Measurements from ENCODE around the gene IL17RD.

IL17RD gene

DNA sequence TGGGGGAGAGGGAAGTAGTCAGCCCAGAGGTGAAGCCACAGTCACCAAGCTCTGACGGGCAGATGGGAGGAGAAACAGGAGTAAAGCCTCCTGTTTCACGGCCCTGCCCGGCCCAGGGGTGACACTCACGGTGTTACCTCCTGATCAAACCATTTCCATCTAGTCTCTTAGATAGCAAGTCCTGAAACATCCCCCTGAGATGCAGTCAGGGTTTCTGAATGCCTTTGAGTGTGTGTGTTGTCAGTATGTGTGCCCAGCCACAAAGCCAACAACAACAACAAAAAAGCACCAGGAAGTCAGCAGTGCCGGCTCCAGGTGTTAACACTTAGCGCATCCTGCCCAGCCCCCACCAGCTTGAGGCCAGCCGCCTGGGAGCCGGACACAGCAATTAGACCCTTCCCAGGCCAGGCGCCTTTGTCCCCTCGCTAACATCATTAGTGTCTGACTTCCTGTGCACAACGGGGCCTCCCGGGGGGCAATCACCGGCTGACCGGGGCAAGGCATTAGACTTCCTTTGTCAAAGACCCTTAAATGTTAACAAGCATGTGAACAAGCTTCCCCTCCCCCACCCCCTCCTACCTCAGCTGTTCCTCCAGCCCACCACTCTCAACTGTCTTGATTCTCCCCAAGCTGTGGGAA lies 34.5 kb downstream of the IL17RD start:
- peak; percentile 100 for DNase-seq (ENCODE audit: low read depth, low spot score)

DNA sequence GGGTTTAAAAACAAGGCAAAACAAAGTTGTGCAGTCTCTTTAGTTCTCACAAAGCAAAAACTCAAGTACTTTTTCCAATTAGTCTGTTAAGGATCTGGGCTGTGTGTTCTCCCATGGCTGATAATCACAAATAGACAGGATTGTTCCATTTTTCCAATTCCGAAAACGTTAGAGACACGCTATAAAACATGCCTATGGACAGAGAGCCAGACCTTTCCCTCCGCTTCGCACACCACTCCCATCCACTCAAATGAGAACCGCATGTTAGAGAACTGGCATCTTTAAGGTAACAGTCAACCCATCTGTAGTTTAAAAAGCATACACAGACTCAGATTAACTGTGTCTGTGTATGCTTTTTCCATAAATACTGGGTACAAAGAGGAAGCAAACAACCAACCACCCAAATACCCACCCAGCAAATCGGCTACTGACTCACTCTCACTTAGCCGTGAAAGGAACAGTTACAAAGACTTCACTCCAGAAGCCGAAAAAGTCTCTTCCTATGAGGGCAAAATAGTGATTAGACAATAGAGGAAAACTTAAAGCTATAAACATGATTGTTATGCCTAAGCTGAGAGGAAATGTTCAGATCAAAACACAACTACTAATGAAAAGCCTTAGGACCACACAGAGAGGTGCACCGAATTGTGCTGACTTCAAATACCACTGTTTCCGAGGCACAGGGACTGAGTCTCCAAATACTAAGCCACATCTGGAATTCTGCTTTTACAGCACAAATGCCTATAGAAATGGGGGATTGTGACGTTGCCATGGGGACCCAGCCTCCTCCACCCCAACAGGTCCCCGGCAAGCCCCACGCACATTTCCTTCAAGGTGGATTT lies 36.1 kb downstream of the IL17RD start:
- no peak for DNase-seq (ENCODE audit: low read depth, low spot score)

DNA sequence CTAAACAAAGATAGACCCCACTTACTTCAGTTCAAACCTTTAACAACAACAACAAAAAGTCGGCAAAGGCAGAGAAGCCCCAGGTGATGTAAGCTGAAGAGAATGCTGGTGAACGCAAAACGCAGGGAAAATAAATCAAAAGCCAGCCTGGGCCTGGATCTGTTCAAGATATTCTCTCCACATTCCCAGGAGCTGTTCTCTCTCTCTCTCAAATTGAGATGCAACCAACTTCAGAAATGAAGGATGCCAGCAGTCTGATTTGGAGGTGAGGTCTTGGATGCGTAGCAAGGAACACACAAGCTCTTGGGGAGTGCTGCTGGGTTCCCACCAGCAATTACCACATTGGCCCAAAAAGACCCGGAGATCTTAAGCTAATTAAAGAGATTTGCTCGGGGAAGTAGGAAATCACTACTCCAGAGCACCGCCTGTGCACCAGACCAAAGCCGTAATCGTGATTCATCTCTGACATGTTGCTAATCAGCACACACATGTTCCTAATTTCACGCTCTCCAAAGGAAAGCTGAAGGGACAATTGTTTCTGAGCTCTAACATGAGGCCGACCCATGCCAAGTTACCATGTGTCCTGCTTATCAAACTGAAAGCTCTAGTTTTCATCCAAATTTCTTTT lies 37.1 kb downstream of the IL17RD start:
- DNase-seq (ENCODE audit: low read depth, low spot score), result no peak

DNA sequence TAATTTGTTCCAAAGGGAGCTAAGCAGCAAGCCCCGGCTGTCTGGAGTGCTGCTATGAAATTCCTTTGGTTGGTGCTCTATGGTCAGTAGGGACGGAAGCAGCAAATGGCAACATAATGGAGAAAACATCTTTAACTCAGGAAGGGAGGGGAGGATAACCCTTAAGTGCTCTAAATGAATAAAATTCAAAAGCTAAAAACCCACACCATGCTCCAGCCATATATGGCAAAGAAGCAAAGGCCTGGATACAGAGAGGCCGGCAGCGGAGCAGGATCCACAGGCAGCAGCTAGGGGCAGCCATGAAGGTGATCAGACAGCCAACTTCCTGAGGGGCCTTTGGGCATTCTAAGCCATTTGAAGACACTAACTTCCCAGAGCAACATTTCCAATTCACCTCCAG lies 38.9 kb downstream of the IL17RD start:
- DNase-seq (ENCODE audit: low read depth, low spot score), result peak; percentile 93

DNA sequence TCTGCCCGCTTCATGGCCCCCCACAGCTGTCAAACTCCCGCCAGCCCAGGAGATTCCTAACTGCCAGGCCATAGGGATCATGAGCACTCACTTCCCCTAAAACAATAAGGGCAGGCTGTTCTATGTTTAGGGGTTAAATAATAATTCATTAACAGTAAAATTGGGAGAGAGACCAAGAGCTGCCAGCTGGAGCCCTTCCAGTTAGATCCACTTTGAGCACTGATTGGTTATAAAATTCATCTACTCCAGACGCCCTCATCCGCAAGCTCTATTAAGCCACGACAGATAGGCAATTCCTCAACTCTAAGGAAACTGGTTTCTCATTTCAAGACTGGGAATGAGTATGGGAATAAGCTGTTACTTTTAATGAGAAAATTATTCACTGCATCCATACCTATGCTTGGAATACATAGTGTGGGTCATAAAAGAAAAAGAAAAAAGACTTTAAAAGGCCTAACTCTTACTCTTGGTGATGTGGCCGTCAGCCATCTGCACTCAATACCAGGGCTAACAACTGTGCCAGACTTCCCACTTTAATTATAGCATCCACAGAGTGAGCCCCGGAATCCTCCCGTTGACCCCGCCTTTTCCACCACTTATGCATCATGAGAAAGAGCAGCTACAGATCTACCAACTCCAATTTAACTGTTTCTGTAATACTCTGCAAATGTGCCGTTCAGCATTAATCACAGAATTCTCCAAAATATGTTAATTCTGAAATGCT lies 44.5 kb downstream of the IL17RD start:
- no peak for DNase-seq (ENCODE audit: low read depth, low spot score)

DNA sequence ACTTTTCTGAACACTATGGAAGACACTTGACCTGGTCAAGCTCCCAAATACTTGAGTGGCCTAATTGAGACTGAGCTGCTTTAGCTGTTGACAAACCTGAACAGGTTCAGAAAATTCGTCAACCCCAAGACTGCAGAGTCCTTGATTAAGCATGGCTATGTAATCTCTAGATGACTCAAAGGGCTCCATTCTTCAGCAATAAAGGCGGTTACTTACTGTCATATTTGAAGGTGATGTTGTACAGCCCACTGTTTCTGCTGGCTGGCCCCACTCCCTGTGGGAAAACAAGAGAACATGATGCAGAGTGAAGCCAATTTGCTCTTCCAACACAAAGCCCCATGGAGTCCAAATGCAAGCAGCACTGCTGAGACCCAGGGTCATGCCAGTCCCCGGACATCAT lies 45.1 kb downstream of the IL17RD start:
- DNase-seq (ENCODE audit: low read depth, low spot score), result no peak

DNA sequence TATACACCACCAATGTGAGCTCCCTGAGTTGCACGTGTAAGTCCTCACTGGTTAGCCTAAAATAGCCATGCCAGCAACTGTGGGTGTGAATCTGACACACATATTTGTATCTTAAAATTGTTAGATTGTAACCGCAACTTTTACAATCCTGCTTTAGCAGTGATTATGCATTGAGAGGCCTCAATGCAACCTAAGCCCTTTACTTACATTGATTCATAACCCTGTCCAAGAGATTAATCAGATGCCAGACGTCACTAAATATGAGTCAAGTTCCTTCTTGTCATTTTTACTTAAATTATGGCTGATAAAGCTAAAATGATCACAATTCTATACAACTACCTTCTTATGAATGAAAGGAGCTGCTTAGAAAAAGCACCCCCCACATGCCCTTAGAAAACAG lies 46.9 kb downstream of the IL17RD start:
- no peak for DNase-seq (ENCODE audit: low read depth, low spot score)

DNA sequence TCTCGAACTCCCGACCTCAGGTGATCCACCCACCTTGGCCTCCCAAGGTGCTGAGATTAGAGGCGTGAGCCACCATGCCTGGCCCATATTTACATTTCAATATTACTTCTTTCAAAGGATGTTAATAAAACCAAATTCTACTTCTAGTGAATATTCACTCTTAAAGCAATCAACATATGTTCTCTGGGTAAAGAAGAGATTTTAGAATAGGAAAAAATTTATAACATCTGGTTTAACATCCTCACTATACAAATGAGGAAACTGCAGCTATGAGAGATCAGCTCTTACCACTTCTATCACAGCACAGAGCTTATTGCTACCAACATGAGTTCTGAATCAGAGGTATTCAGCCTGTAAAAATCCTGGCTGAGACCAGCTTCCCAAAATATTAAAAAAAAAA lies 48.7 kb downstream of the IL17RD start:
- no peak for DNase-seq (ENCODE audit: low read depth, low spot score)

DNA sequence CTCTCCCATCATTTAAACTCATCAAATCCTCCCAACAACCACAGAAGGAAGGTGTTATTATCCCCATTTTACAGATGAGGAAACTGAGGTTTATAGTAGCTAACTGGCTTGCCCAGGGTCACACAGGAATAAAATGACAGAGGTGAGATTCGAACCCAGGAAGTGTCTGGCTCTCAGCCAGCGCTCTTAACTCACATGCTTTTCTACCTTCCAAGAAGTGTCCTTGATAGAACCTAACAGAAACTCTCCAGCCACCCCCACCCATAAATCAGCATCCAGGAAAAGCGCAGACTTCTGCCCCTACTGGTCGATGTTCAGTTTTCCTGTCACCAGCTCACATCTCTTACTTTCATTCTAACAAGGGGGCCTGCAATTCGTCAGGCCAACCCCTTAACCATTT lies 52.9 kb downstream of the IL17RD start:
- DNase-seq (ENCODE audit: low read depth, low spot score), result no peak

DNA sequence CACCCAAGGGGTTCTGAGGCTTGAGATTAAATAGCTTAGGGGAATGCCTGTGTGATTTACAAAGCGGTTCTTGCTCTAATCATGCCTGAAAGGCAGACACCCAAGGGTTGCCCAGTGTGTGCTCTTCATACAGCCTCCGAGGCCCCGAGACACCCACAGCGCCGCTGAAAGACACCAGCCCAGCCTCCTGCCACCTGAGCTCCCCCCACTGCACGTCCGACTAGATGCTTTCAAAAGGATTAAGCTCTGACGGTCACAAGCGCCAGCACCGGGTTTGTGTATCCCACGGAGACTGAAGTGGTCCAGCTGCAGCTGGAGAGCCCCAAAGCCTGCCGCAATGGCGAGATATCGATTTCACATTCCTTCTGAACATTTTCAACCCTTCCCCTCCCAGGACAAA lies 54.4 kb downstream of the IL17RD start:
- DNase-seq (ENCODE audit: low read depth, low spot score), result no peak

DNA sequence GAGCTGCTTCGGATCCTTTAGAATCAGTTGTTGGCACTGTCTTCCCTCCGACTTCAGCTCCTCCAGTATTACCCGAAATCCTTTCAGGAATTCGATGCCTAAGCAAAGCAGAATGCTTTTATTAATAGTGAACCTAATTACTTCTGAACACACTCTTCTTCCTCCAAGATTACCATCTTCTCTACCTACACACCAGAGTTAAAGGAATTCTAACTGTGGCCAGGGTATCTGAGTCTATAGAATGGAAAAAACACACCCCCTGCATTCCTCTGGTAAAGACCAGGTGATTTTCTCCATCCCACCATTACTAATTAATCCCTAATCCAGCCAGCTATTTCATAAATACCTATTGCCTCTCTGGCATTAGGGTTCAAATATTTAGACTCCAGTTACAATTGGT lies 54.9 kb downstream of the IL17RD start:
- DNase-seq (ENCODE audit: low read depth, low spot score), result no peak

DNA sequence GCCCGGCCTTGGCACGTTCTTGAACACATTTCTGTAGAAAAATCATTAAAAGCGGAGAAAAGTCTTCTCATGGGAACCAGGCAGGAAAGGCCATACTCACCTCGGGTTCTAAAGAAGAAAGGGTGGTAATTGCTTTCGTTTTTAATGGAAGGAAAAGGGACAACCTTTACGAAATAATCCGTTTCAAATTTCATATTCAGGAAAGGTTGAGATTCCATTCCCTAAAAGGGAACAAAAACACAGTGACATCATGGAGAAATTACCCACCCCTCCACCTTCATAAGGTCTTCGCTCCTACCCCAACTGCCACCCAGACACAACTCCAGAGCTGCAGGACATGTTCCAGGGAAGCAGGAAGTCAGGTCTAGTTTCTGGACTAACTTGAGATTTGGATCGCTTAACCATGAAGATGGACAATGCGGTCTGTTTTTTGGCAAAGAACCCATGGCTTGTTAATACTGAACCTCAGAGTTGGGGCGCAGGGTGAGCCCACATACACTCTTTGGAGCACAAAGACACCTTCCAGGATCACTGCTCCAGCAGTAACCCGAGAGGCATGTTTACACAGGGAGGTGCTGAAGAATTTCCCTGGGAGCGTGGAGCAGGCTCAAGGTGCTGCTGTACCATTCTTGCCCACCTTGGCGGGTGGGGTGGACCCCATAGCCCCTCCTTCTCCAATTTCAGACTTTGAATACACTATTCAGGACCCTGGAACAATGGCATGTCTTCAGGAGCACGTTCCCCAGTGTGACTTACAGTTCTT lies 55.5 kb downstream of the IL17RD start:
- no peak for DNase-seq (ENCODE audit: low read depth, low spot score)

DNA sequence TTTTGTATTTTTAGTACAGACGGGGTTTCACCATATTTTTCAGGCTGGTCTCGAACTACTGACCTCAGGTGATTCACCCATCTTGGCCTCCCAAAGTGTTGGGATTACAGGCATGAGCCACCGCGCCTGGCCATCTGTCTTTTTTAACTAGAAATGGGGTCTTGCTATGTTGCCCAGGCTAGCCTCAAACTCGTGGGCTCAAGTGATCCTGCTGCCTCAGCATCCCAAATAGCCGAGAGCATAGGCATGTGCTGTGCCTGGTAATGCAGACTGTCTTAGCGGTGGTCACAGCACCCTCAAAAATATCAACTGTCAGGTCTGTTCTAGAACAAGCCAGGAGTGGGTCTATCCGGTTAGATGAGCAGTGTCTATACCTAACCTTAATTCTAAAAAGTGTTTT lies 56.5 kb downstream of the IL17RD start:
- DNase-seq (ENCODE audit: low read depth, low spot score), result no peak

DNA sequence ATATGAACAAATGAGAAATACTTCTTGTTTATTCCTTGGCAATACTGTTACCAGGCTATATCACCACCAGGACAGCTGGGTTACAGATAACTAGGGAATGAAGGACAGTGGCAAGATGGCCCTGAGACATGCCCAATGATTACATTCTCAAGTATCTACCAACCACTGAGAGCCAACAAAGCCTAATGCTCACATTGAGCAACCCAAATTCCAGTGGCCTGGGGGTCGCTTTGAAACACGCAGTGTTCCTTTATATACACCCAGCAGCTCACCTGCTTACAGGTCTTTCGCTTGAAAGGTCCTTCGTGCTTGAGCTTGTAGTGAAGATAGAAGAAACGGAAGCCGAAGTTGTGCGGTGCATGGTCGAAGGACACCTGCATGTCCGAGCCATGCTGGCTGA lies 59.6 kb downstream of the IL17RD start:
- DNase-seq (ENCODE audit: low read depth, low spot score), result no peak

DNA sequence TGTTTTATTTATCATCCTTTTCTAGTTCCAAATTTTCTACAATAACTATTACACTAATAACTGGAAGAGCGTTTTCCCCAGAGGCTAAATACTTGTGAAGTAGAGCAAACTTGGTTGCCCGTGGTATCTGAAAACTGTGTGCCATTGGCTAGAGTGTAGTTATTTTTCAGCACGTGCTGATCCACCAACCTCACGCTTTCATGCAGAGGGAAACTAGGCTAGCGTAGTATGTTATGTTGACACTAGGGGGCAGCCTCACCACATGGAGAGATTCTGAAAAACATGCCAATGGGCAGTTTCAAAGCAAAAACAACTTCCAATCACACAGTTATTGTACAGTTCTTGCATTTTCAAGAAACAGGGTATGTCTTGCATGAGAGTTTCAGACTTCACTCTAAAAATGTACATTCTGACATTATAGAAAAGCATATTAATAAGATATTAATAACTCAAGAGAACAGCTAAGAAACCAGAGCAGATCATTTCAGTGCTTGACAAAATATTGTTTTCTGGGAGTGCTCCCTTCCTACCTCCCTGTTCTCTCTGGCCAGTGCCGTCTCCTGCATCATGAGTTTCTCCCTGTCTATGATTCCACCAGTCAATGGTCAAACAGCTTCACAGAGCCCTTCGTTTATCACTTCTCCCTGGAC lies 65.0 kb downstream of the IL17RD start:
- no peak for DNase-seq (ENCODE audit: low read depth, low spot score)

DNA sequence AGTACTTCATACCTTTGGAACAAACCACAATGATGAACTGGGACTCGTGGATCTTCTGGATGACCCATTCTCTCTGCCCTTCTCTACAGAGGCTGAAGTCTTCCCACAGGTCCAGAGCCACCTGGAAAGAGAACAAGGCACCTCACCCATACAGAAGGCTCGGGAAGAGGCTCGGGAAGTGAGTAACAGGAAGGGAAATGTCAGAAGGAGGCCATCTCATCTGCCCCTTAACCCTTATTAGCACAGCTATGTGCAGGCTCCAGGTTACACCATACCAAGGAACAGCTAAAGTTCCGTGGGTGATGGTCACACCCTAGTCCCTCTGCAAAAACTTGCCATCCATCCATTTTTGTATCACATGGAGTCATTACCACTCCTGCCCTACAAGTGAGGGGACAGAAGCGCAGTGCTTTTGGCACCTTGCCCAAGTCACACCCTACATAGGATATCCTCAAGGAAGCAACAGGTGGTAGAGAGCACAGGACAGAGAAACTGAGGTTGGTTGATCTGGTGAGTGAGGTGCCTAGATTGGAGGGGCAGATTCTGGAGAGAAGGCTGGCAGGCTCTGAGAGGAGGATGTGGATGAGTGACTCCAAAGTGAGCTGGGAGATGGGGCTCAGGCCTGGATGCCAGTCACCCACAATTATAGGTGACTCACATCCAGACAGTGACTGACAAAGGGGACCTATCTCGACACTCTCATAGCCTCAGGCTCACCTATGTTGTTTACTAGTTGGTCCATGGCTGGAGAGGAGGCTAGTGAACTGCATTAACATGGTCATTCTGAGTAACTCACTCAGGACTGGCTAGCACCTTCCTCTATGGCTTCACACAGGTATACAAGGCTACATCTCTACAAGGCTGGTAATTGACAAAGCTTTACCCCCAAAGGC lies 66.5 kb downstream of the IL17RD start:
- DNase-seq (ENCODE audit: low read depth, low spot score), result no peak

DNA sequence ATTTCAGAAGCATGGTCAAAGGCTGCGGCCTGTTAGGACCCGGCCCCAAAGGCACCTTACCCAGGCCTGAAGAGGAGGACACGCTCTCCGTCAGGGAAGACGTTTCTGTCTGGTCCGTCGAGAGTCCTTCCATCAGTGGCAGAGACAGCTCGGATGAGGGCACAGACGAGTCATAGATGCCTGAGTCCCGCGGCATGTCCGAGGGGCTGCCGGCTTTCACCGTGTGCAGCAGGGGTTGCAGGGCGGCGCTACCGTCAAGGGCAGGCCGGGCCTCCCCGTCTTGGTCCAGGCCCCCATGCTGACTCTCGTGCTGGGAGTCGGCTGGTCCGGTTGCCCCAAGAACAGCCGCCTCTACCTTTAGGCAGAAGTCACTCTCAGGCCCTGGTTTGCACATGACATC lies 67.6 kb downstream of the IL17RD start:
- no peak for DNase-seq (ENCODE audit: low read depth, low spot score)

DNA sequence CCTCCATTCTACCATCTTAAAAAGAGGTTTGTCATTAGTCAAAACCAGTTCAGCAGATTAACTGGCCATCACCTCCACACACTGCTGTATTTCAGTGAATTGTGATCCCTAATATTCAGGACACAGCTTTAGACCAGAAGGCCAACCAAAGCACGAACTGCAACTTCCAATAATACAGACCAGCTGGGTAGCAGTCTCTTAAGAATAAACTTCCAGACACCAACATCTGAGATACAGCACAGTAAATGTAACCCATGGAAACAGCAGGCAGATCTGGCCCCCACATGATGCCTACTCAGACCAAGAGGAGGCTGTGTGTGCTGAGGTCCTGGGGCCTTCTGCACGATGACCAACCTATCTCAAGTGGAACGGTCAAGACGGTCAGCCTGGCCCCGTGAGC lies 69.8 kb downstream of the IL17RD start:
- no peak for DNase-seq (ENCODE audit: low read depth, low spot score)

DNA sequence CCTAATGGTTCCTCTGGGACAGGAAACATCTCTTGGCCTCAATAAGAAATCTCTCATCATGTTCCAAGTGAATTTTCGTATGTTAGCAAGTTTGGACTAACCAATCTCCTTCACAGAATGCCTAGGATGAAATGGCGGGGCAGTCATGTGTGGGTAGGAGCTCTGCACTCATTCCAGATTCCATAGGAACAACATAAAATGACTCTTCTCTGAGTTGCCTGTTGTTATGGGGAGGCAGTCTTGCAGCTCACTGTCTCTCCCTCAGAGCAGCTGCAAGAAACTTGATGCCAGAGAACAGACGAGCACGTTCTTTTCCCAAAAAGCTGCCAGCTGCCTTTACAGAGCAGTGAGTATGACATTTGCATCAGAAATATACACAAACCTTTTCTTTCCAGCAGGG lies 70.6 kb downstream of the IL17RD start:
- DNase-seq (ENCODE audit: low read depth, low spot score), result no peak

DNA sequence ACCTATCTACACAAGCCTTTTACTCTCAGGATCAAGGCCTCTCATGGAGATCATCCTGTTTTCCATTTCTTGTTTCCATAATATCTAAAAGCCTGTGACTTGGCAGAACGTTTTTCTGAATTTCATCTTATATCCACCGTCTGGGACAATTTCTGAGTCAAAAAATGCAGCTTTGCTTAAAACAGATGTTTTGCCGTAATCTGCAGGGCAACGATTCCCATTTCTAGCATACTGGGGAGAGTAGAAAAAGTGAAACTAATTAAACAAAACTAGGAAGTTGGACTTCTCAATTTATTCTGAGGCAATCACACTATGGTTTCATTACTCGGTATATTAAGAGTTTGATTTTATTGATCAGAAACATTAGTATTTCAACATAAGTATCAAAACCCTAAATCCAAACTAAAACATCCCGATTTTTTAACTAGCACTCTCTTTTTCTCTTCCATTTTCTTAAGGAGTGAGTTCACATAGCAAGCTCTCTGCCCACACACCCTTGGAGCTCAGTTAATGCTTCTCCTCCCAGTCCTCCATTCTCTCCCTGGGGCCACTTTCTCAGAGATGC lies 71.1 kb downstream of the IL17RD start:
- DNase-seq (ENCODE audit: low read depth, low spot score), result no peak
